NB4 (cell line): Measurements from ENCODE around the gene ANKRD18A.
"Not testable (repeated sequence)": the region's sequence is repeated elsewhere in the genome, so short reads cannot be mapped to it uniquely, and the experiment has no call there.

Experiments used
- MYC ChIP-seq: IDR thresholded peaks from 2 replicates; pipeline ENCODE4 v1.6.1; 2011; ENCODE audit warnings: low read depth, low read length
- POLR2A ChIP-seq: IDR thresholded peaks from 2 replicates; pipeline ENCODE4 v1.6.1; 2011; ENCODE audit warnings: mild to moderate bottlenecking; ENCODE audit not compliant: insufficient read length; ENCODE audit errors: extremely low read depth
- TF ChIP-seq, protein P1 (sequence below): IDR thresholded peaks from one replicate; pipeline ENCODE4 v1.5.1; 2012; ENCODE audit warnings: low read depth, low read length
- TF ChIP-seq, protein P2 (sequence below): IDR thresholded peaks from 2 replicates; pipeline ENCODE4 v1.6.1; 2011; ENCODE audit warnings: low read depth, low read length

DNA sequence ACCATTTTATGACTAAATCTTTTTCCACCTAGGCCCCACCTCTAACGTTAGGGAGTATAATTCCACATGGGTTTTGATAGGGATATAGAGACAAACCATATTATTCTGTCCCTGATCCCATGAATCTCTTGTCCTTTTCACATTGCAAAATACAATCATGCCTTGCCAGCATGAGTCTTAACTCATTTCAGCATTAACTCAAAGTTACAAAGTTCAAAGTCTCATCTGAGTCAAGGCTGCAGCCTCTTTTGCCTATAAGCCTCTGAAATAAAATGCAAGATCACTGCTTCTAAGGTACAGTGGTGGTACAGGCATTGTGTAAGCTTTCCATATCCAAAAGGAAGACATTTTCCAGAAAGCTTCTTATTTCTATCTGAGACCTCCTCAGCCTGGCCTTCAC, 54.3 kb downstream of the ANKRD18A start:
- TF ChIP-seq, protein P1, sequence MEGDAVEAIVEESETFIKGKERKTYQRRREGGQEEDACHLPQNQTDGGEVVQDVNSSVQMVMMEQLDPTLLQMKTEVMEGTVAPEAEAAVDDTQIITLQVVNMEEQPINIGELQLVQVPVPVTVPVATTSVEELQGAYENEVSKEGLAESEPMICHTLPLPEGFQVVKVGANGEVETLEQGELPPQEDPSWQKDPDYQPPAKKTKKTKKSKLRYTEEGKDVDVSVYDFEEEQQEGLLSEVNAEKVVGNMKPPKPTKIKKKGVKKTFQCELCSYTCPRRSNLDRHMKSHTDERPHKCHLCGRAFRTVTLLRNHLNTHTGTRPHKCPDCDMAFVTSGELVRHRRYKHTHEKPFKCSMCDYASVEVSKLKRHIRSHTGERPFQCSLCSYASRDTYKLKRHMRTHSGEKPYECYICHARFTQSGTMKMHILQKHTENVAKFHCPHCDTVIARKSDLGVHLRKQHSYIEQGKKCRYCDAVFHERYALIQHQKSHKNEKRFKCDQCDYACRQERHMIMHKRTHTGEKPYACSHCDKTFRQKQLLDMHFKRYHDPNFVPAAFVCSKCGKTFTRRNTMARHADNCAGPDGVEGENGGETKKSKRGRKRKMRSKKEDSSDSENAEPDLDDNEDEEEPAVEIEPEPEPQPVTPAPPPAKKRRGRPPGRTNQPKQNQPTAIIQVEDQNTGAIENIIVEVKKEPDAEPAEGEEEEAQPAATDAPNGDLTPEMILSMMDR, result not testable (repeated sequence)
- TF ChIP-seq POLR2A, MYC: not testable (repeated sequence)
- TF ChIP-seq, protein P2, sequence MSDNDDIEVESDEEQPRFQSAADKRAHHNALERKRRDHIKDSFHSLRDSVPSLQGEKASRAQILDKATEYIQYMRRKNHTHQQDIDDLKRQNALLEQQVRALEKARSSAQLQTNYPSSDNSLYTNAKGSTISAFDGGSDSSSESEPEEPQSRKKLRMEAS, result not testable (repeated sequence)
